Stimulated activated CD8-positive, alpha-beta memory T cell treated with anti-CD3 and anti-CD28 coated beads, Interleukin-12 subunit alpha, Interleukin-12 subunit beta, amount 100 ng/mL, for 1 hour (primary cell): Measurements from ENCODE around the gene TBC1D22A.
"Not testable (repeated sequence)": the region's sequence is repeated elsewhere in the genome, so short reads cannot be mapped to it uniquely, and the experiment has no call there.

ENCODE experiments used
- DNase-seq: peaks from one replicate; pipeline ENCODE4 v3.0.0-alpha.2; 2020; ENCODE audit warnings: low read depth

The TBC1D22A gene

DNA sequence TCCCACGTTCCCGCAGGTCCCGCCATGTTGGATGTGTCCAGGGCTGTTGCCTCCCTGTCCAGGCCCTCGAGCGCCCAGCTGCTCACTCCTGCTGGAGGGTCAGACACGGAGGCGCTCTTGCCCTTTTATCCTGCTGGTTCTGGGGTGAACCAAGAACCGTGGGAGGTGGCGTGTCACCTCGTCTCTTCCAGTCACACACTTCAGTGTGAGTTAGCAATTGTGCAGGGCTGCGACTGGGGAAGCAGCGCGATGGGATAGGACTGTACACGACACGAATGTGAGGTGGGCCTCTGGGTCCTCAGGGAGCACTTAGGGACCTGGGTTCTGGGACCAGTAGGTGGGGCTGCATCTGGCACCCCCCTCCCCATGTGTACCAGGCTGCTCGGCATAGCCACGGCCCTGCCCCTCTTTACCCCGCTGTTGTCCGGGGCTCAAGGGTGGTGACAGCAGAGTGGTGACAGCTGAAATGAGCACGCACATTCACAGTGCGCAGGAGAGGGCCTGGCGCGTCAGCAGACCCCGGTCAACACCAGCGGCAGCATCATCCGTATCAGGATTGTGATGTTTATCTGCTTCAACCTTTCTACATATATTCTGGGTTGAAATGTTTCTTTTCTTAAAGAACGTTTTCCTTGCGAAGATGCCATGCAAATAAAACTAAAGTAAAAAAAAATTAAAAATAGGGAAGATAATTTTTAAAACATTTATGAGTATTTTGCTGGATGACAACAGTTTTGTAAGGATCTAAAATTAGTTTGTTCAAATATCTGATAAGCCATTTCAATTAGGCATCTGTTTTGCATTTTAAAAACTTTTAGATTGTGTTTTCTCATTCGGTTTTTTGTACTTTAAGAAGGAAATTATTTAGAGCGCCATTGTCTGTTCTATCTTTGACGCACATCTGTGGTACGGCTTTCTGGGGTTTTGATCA, 210.7 kb downstream of the TBC1D22A start:
- no peak for DNase-seq

DNA sequence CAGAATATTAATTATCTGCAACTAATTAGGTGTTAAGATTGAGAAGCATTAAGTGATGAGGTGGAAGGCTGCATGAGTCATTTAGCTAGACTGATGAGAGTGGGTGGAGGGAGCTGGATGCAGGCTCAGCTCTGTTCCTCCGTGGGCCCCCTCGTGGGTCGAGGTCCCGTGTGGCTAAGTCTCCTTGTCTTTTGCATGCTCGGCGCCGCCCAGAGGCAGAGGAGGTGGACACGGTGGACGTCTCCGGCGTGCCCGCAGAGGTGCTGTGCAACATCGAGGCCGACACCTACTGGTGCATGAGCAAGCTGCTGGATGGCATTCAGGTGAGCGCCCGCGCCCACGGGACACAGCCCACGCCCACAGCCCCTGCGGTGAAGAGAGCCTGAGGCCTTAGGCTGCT, 211.6 kb downstream of the TBC1D22A start:
- DNase-seq: no peak

DNA sequence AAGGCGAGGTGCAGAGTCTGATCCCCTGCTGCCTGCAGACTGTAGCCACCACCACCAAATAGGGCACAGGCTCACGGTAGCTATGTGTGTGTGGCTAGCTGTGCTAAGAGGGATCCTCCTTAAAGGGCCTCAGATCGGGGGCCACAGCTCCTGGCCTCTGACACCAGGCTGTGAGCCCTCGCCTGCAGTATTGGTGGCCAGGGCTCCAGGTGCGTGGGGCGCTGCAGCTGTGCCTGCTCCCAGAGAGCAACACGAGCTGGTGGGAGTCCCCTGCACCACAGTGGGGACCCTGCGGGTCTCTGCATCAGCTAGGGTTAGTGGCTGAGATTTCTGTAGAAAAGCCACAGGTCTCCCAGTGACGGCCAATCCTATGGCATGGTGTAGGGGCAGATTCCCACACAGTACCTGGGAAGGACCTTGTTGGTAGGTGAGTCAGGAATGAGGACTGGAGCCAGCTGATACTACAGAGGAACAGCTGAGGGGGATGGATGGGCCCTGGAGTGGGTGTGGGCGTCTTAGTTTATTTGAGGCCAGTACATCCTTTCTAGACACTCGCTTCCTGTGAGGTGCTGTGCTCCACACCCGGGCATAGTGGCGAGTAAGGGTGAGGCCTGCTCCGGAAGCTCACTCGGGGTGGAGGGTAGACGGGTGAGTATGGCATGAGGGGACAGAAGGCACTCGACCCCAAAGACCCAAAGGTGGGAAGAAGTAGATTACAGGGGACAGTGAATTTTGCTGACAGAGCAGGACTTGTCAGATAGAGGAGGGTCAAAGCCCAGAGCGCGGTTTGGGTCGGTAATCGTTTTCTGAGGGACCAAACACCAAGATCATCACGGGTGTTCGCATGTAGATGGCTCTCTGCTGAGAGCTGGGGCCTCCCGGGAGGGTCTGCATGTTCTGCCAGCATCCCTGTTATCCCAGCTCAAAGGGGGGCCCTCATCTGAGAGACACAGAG, 212.5 kb downstream of the TBC1D22A start:
- no peak for DNase-seq

DNA sequence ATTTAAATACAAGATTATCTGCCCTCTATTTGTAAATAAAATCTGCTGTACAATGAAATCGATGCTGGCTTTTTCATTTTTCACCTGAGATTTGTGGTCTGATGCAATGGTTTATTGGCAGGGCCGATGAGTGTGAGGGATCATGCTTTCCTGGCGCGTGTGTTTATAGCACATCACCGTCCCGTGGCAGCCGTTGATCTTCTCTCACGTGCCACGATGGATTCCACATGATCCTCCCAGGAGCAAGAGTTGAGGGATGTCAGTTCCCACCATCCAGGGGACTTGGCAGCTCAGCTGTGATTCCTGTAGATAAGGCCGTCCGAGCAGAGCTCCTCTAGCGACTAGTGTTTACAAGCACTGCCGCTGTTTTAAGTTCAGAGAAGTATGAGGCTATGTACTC, 213.7 kb downstream of the TBC1D22A start:
- no peak for DNase-seq

DNA sequence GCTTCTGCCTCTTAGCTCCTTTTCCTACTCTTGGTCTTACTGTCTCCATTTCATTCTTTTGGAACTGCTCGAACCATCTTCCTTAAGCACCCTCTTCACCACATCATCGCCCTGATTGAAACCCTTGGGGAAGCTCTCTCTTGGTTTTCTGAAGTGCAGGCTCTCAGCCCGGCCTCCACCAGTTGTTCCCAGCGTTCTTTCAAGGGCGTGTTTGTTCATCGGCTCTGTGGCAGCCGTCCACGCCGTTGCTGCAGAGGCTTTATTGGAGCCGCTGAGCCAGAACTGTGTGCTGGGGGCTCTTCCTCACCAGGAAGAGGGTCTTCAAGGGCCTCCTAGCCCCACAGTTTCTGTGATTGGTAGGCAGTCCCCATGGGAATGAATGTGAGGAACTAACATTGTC, 214.1 kb downstream of the TBC1D22A start:
- DNase-seq: no peak

DNA sequence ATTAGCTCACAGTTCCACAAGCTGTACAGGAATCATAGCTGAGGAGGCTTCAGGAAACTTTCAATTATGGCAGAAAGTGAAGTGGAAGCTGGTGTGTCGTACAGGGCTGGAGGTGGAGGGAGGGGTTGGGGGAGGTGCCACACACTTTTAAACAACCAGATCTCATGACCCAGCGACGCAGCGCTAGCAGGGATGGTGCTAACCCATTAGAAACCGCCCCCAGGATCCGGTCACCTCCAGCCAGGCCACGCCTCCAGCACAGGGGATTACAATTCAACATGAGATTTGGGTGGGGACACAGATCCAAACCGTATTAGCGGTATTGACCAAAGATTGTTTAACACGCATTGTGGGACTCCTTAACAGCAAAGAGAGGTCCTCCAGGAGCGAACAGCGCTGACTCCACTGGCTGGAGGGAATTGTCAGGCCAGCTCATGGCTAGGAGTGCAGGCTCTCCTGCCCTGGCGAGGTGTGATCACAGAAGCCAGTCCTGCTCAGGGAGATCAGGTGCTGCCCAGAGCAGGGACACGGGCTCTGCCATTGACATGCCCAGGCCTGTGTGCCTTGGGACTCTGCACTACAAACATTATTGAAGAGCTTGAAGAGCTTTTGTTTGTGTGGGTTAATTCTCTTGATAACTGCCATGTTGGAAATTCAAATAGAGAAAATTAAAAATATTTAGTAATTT, 215.3 kb downstream of the TBC1D22A start:
- no peak for DNase-seq

DNA sequence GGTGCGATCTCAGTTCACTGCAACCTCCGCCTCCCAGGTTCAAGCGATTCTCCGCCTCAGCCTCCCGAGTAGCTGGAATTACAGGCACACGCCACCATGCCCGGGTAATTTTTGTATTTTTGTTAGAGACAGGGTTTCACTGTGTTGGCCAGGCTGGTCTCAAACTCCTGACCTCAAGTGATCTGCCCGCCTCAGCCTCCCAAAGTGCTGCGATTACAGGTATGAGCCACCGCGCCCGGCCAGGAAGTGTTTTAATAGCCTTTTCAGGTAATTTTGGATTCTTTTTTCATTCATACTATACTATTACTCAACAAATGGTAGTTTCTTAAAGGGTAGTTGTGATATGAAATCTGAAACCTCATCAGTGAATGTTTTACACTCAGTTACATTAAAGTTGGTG, 216.2 kb downstream of the TBC1D22A start:
- not testable (repeated sequence) for DNase-seq

DNA sequence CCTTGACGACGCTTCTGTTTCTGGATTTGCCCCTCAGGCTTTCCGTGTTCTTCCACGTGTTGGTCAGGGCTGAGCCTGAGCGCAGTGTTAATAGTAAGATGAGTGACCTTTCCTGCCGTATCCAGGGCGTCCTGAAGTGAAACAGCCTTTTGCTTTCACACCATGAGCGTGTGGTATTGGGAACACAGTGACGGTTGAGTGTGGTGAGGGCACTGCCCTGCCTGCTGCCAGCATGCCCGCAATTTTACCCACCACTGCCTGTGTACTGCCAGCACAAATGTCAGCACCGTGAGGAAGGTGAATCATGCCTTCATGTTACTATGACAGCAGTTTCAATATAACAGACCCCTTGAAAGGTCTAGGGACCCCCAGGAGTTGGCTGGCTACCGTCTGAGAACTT, 217.1 kb downstream of the TBC1D22A start:
- no peak for DNase-seq

DNA sequence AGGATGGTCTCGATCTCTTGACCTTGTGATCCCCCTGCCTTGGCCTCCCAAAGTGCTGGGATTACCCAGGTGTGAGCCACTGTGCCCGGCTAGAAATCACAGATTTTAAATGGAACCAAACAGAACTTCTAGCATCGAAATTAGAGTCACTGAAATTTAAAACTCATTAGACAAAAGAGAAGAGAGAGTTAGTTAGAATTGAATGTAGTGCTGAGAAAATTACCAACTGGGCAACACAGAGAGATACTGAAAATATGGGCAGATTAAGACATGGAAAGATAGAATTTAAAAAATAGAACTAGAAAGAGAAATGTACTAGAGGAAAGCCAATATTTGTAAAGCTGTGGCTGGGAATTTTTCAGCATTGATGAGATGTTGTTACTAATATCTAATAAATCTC, 217.9 kb downstream of the TBC1D22A start:
- no peak for DNase-seq

DNA sequence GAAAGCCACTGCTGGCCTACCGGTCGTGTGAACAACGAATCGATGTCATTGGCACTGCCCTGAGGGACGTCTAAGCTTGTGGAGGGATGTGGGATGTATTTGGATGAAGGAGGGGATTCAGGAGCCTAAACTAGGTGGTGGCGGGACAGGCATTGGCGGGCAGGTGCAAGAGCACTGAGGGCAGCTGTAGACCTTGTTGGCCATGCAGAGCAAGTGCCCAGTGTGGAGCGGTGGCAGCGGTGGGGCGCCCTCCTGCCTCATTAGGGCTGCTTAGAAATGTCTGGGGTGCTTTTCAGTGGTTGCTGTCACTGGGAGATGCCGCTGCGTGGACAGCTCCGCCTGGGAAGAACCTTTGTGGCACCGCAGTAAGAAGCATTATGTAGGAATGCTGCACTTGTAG, 220.2 kb downstream of the TBC1D22A start:
- no peak for DNase-seq

DNA sequence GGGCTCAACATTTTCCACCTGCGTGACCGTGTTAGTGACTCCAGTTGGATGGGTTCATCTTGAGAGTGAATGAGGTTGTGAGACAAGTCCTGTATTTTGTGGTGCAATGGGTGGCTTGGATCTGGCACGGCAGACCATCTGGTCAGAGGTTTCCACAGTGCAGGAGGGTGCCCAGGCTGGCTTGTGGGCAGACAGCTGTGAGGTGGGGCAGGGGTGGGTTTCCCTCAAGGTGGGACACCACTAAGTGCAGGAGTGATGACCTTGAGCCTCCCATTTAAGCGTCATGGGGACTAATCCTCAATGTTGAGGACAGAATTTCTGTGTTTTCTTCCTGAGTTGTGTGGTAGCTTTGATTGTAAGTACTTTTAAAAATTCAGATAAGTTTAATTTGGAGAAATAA, 220.6 kb downstream of the TBC1D22A start:
- no peak for DNase-seq

DNA sequence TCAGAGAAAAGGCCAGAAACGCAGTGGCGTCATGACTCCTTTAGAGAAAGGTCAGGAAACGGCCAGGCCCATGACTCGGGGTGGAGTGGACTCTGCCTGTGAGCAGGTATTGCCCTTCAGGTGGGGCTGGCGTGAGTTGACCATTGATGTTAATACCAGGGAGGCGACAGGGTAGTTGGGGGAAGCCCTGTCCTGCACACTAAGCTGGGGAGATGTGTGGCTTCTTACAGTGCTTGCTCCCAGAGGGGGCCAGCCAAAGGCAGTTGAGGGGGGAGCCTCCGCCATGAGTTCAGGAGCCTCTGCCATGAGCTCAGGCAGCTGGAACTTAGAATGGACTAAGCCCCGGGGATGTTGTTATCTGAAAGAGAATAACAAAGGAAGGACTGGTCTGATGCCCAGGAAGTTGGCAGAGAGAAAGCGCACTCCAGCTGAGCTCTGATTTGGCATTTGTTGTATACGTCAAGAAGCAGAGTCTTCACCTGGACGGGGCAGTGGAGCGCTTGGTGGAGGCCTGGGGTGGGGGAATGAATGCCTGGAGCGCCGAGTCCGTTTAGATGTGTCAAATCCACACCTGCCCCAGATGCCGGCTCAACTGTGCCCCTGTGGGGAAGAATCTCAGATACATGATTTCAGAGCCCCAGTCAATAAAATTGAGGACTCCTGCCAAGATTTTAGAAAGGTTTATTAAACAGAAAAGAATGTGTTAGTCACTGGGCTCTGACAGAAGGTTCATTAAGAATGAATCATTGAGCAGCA, 222.5 kb downstream of the TBC1D22A start:
- DNase-seq: no peak

DNA sequence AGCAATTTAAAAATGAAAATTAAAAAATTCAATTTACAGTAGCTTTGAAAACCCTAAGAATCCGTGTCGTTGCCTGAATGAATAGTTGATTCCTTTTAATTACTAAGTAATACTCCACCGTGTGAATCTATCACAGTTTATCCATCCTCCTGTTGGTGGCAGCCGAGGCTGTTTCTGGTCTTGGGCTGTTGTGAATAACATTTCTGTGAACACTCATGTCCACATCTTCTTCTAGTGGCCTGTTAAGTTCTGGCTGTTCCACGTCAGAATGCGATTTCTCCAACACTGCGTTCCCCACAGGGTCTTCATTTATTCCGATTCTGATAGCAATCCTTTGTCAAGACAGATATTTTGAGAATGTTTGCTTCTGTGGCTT, 223.0 kb downstream of the TBC1D22A start:
- no peak for DNase-seq

DNA sequence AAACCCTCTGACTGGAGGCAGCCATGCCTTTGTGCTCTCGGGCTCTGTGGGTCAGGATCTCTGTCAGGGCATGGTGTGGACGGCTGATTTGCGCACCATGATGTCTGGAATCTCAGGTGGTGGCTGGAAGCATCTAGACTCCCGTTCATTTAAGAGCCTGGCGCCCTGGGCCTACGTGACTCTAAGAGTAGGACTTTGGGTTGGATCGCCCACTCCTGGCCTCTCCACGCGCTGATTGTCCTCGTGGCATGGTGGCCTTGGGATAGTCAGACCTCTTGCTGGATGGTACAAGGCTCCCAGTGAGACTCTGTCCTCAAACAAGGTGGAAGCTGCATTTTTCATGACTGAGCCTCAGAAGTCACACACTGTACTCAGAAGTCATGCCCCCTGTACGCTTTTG, 224.3 kb downstream of the TBC1D22A start:
- DNase-seq: no peak

DNA sequence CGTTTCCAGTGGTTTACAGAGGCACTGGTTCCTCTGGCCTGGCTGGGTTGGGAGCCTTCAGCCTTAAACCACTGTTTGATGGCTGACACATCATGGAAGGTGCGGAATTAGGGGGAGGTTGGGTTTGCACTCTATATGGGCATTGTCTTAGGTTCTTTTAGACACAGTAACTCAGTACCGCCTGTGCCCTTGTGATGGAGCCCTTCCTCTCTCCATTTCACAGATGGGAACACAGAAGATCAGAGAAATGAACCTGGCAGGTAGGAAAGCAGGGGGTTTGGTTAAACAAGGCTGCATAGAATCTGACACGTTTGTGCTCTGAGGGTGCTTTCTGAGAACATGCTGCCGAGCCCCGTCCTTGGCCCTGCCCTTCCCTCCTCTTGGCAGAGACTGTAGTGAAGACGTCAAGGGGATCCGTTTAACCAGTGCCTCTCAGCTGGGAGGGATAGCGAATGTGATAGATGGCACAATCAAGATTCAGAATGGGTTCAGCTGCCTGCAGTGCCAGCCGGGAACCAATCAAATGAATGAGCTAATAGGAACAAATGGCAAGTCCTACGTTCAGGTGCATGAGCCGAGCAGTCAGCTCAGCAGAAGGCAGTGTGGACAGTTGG, 228.6 kb downstream of the TBC1D22A start:
- DNase-seq: no peak

DNA sequence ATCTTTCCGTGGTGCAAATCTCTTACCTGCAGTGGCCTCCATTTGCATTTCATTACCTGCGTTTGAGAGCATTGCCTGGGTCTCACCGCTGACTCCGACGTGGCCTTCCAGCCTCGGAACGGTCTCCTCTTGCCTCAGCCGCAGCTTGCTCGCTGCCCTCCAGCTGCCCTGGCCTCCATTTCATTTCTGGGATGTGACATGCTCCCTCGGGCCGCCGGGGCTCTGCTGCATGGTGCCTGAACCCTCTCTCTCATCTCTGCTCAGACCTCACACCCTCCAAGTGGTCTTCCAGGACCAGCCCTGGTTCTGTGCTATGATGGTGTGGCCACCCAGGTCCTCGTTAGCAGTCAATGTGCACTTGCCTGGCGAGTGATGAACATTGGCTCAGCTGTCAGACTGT, 229.2 kb downstream of the TBC1D22A start:
- no peak for DNase-seq

DNA sequence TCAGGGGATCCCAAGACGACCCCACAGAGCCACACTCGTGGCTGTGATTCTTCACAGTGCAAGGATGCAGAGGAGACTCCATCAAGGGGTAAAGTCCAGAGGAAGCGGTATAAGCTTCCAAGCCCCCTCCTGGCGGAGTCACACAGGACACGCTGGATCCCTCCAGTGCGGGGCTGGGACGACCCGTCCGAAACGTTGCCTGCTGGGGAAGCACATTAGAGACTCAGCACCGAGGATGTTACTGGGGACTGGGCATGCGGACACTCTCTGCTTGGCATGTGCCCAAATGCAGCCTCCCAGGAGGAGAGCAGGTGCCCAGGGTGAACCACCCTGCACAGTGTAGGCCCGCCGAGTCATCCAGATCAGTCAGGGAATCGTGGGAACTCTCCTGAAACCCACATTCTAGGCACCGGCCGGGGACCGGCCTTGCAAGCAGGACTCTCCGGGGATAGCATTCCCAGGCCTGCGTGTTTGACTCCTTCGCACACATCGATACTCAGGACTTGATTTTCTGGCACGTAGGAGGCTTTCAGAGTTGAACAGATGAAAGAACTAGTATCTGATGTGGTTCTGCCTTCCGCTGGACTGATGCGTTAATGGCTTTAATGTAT, 229.8 kb downstream of the TBC1D22A start:
- DNase-seq: no peak

DNA sequence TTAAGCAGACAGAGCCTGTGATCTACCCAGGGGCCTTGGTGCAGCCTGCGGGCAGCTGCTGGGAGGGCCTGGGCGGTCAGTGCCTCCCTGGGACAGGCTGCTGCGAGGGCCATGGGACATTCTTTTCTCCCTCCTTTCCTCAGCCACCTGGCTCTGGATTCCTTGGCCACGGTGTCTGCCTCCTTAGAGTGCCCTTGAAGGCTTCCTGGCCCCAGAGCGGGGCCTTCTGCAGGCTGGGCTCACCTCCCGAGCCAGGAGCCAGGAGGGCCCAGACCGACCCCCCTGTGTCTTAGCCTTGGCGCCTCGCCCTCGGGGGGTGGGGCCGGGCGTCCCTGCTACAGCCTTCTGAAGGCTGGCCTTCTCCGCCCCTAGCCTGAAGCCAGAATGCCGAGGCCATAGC, 231.2 kb downstream of the TBC1D22A start:
- DNase-seq: no peak

DNA sequence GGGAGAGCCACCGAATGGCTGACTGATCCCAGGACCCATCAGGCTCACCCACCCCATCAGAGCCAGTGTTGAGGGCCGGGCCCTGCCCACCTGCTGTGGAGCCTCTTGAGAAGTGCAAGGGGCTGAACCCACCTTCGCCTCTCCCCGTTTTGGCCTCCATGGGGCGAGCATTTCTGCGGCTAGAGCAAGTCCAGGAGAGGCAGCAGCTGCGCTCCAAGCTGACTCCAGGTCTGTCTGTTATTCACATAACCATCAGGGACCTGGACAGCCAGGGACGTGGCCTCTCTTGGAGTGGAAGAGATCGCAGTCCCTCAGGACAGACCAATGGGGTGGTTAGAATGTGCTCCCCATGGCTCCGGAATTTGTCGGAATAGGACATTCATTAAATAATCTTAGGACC, 231.8 kb downstream of the TBC1D22A start:
- no peak for DNase-seq

DNA sequence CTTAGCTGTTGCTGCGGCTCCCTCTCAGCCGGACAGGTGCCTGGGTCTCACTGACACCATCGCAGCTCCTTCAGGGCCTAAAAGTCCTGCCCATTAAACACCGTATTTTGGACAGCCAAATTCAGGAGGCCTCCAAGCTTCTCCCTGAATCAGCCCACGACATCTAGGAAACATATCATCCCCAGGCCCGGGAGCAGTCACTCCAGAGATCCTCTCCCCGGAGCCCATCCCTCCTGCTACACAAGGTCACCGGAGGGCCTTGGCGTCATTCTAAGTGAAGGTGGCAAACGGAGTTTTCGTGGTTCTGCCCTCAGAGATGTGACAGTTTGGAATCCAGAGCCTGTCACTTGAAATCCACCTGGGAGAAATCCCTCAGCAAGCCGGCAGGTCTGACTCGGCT, 232.5 kb downstream of the TBC1D22A start:
- no peak for DNase-seq
